ENCODE results near the gene CLCN4.

Gene CLCN4

GRCh38 chrX:10129229-10129628 lies 27.5 kb upstream of the CLCN4 start:
- no peak for DNase-seq (ENCODE audit: low read depth in 2 of 2)

- no peak for DNase-seq (ENCODE audit: low read depth in 2 of 2)
Measured at GRCh38 chrX:10130354-10130753, 26.4 kb upstream of the CLCN4 start.

- DNase-seq (ENCODE audit: low read depth in 2 of 2) = no peak
Measured at GRCh38 chrX:10133980-10134676, 22.6 kb upstream of the CLCN4 start.

- no peak for DNase-seq (ENCODE audit: low read depth in 2 of 2)
Measured at GRCh38 chrX:10134921-10135320, 21.9 kb upstream of the CLCN4 start.

GRCh38 chrX:10135561-10136399 lies 21.0 kb upstream of the CLCN4 start:
- DNase-seq (ENCODE audit: low read depth in 2 of 2) = no peak

- DNase-seq (ENCODE audit: low read depth in 2 of 2) = no peak
Measured at GRCh38 chrX:10138726-10139125, 18.0 kb upstream of the CLCN4 start.

GRCh38 chrX:10140264-10140663 lies 16.5 kb upstream of the CLCN4 start:
- no peak for DNase-seq (ENCODE audit: low read depth in 2 of 2)

- no peak for DNase-seq (ENCODE audit: low read depth in 2 of 2)
Measured at GRCh38 chrX:10142041-10142599, 14.7 kb upstream of the CLCN4 start.

GRCh38 chrX:10143071-10143983 lies 13.4 kb upstream of the CLCN4 start:
- DNase-seq (ENCODE audit: low read depth in 2 of 2) = no peak

GRCh38 chrX:10146346-10146745 lies 10.4 kb upstream of the CLCN4 start:
- no peak for DNase-seq (ENCODE audit: low read depth in 2 of 2)

- no peak for DNase-seq (ENCODE audit: low read depth in 2 of 2)
Measured at GRCh38 chrX:10152086-10152485, 4.7 kb upstream of the CLCN4 start.

- no peak for DNase-seq (ENCODE audit: low read depth in 2 of 2)
Measured at GRCh38 chrX:10155137-10155536, 1.6 kb upstream of the CLCN4 start.

GRCh38 chrX:10157032-10157341 lies 212 bp downstream of the CLCN4 start:
- no peak for DNase-seq (ENCODE audit: low read depth in 2 of 2)

- no peak for DNase-seq (ENCODE audit: low read depth in 2 of 2)
Measured at GRCh38 chrX:10157543-10157942, 768 bp downstream of the CLCN4 start.

GRCh38 chrX:10158279-10159144 lies 1.7 kb downstream of the CLCN4 start:
- no peak for DNase-seq (ENCODE audit: low read depth in 2 of 2)

- DNase-seq (ENCODE audit: low read depth in 2 of 2) = no peak
Measured at GRCh38 chrX:10159145-10159468, 2.3 kb downstream of the CLCN4 start.

- no peak for DNase-seq (ENCODE audit: low read depth in 2 of 2)
Measured at GRCh38 chrX:10160211-10160610, 3.4 kb downstream of the CLCN4 start.

- no peak for DNase-seq (ENCODE audit: low read depth in 2 of 2)
Measured at GRCh38 chrX:10163031-10163430, 6.3 kb downstream of the CLCN4 start.

GRCh38 chrX:10164879-10165278 lies 8.1 kb downstream of the CLCN4 start:
- DNase-seq (ENCODE audit: low read depth in 2 of 2) = no peak

- DNase-seq (ENCODE audit: low read depth in 2 of 2) = no peak
Measured at GRCh38 chrX:10165580-10166247, 8.9 kb downstream of the CLCN4 start.

- no peak for DNase-seq (ENCODE audit: low read depth in 2 of 2)
Measured at GRCh38 chrX:10166248-10166716, 9.5 kb downstream of the CLCN4 start.
